Calu3 (cell line): ENCODE results near the gene CTSC. TPM values are rescaled to one million over a fixed set of nuclear protein-coding genes. Genes with fewer than 3 reads are reported as not detected.
"Not testable (repeated sequence)": the region's sequence is repeated elsewhere in the genome, so short reads cannot be mapped to it uniquely, and the experiment has no call there.

Experiments
- BruUV-seq: library from RNA; stranded (reverse); fragments of 400-500 nt; replicated peaks from 2 replicates; lab custom pipeline; 2021; lab: Mats Ljungman, UMichigan
- CTCF ChIA-PET: fragments of 300-600 bp; sonication (Branson Sonifier 250); formaldehyde crosslinking; loops from one replicate; lab custom pipeline; 2022; ENCODE audit warnings: antibody characterized with exemption; lab: Charles Lee
- DNase-seq: peaks from one replicate; pipeline ENCODE4 v3.0.0; 2022
- H3K27ac Mint-ChIP-seq: one replicate; pipeline ENCODE4 v1.8.0; 2022; ENCODE audit warnings: mixed read lengths; ENCODE audit not compliant: unreplicated experiment
- H3K27me3 Mint-ChIP-seq: one replicate; pipeline ENCODE4 v1.8.0; 2022; ENCODE audit warnings: mixed read lengths; ENCODE audit not compliant: unreplicated experiment
- H3K36me3 Mint-ChIP-seq: one replicate; pipeline ENCODE4 v1.8.0; 2022; ENCODE audit warnings: mild to moderate bottlenecking, moderate library complexity, mixed read lengths; ENCODE audit not compliant: insufficient read depth, unreplicated experiment
- H3K4me1 Mint-ChIP-seq: one replicate; pipeline ENCODE4 v1.8.0; 2022; ENCODE audit warnings: mild to moderate bottlenecking, low read depth, mixed read lengths; ENCODE audit not compliant: unreplicated experiment
- H3K4me3 Mint-ChIP-seq: one replicate; pipeline ENCODE4 v1.8.0; 2022; ENCODE audit warnings: mild to moderate bottlenecking, low read depth, moderate library complexity, mixed read lengths; ENCODE audit not compliant: unreplicated experiment
- H3K9me3 Mint-ChIP-seq: one replicate; pipeline ENCODE4 v1.8.0; 2022; ENCODE audit warnings: low read depth, mixed read lengths; ENCODE audit not compliant: unreplicated experiment
- intact Hi-C: fragments of 100-400 bp; cut with micrococcal nuclease; formaldehyde crosslinking; loops from one replicate; pipeline ENCODE4 v1.10.0; 2022; ENCODE audit not compliant: unreplicated experiment
- total RNA-seq: library from RNA; stranded (reverse); gene quantifications from 2 replicates; pipeline ENCODE4 v1.2.3, GENCODE V29; 2022
- TF ChIP-seq, protein P1 (sequence below): fragments of 200-600 bp; IDR thresholded peaks from one replicate; pipeline ENCODE4 v1.8.0; 2022; ENCODE audit warnings: antibody characterized with exemption; ENCODE audit not compliant: unreplicated experiment

The CTSC gene
- total RNA-seq, 1 experiment from 2014 or later, result 413 TPM

DNA sequence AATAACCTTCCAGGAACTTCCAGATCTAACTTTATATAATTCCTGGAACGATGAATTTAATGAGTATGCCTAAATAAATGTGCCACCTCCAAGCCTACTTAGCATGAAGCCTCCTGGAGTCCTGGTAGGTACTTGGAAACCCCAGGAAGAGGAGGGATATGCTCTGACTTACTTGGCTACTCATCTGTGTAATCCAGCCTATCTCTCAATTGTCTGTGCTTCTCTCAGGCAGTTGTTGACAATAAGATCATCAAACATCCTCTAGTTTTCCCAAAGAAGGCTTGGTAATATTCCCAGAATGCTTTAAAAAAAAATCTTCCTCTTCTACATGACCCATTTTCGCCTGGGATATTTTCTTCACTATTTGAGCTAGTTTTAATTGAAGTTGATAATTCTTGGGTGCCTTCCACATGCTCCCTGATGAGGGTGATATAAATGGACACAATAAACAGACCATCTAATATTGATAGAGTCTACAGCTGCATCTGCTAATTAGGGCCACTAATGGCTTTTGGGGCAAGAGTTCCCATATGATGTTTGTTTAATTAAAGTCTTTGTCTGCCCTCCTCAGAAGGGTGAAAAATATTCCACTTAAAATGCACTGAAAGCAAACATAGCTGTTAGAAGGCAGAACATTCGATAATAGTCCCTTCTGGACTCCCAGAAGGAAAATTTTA lies 86.8 kb downstream of the CTSC start:
- no TSS peak for BruUV-seq
- intact Hi-C loops, result no loop called here

DNA sequence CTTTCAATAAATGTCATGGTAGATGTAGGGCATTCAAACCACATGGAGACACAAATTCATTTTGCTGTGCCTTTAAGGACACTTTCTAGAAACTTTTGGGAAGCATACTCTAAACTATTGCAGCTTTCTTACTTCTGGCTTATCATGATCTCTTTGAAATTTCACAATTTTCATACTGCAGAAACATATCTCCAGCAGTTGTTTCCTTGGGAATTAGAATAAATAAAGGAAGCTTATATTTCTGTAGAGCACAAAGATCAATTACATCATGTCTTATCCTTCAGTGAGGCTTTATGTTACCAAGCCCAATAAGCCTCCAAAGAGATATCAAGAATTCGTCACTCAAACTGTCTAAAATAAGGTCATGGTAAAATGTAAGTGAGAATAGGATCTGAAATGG lies 87.8 kb downstream of the CTSC start:
- CTCF ChIA-PET, result no interaction called here
- H3K9me3 Mint-ChIP-seq, result no peaks in the 10 kb centered on the region
- no peak overlapping the region for H3K4me3 Mint-ChIP-seq
- H3K27me3 Mint-ChIP-seq, result no peaks in the 10 kb centered on the region
- TF ChIP-seq, protein P1, sequence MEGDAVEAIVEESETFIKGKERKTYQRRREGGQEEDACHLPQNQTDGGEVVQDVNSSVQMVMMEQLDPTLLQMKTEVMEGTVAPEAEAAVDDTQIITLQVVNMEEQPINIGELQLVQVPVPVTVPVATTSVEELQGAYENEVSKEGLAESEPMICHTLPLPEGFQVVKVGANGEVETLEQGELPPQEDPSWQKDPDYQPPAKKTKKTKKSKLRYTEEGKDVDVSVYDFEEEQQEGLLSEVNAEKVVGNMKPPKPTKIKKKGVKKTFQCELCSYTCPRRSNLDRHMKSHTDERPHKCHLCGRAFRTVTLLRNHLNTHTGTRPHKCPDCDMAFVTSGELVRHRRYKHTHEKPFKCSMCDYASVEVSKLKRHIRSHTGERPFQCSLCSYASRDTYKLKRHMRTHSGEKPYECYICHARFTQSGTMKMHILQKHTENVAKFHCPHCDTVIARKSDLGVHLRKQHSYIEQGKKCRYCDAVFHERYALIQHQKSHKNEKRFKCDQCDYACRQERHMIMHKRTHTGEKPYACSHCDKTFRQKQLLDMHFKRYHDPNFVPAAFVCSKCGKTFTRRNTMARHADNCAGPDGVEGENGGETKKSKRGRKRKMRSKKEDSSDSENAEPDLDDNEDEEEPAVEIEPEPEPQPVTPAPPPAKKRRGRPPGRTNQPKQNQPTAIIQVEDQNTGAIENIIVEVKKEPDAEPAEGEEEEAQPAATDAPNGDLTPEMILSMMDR, result no peak
- no peak for DNase-seq
- H3K27ac Mint-ChIP-seq, result no peak overlapping the region
- no peaks in the 10 kb centered on the region for H3K36me3 Mint-ChIP-seq
- intact Hi-C loops, result no loop called here
- H3K4me1 Mint-ChIP-seq, result no peaks in the 10 kb centered on the region
- BruUV-seq, result no TSS peak

More for the DNA sequence above, 86.8 kb downstream of the CTSC start:
- Mint-ChIP-seq H3K9me3 (peaks cover 5% of the 10 kb centered on the region), H3K4me1 (no peaks in the 10 kb centered on the region), H3K36me3 (no peaks in the 10 kb centered on the region), H3K27ac (no peak overlapping the region), H3K4me3 (no peak overlapping the region), H3K27me3 (no peaks in the 10 kb centered on the region)
- CTCF ChIA-PET, result interaction anchor here (0.7 kb wide), 1 partner anchor 302 kb away, joined by 3 read pairs; no protein-coding TSS in a partner anchor
- TF ChIP-seq, protein P1, result no peak
- DNase-seq, result no peak

DNA sequence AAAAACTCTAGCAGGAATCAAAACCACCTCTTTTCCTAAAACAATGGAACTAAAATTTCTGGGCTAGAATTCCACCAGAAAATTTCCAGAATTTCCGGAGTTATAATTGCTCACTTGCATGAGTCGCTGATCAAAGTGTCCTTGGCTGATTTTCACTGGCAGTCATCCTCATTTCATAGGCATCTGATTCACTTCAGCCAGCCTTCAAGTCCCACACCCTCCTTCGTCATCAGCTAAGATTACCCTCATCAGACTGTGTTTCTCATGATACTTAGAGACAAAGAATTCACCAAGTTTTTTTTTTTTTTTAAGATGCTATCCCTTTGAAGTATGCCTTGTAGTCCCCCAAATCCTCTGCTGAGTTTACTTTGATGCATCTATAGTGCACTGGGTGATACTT lies 90.8 kb downstream of the CTSC start:
- intact Hi-C loops, result no loop called here
- DNase-seq, result no peak
- no TSS peak for BruUV-seq
- CTCF ChIA-PET, result no interaction called here
- Mint-ChIP-seq H3K9me3 (peaks cover 12% of the 10 kb centered on the region), H3K4me3 (no peak overlapping the region), H3K36me3 (no peaks in the 10 kb centered on the region), H3K27ac (no peak overlapping the region), H3K4me1 (no peaks in the 10 kb centered on the region), H3K27me3 (no peaks in the 10 kb centered on the region)
- TF ChIP-seq, protein P1, result no peak

DNA sequence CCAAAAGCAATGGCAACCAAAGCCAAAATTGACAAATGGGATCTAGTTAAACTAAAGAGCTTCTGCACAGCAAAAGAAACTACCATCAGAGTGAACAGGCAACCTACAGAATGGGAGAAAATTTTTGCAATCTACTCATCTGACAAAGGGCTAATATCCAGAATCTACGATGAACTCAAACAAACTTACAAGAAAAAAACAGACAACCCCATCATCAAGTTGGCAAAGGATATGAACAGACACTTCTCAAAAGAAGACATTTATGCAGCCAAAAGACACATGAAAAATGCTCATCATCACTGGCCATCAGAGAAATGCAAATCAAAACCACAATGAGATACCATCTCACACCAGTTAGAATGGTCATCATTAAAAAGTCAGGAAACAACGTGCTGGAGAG lies 92.0 kb downstream of the CTSC start:
- H3K4me3 Mint-ChIP-seq, H3K4me1 Mint-ChIP-seq, CTCF ChIA-PET, H3K27ac Mint-ChIP-seq, DNase-seq, H3K27me3 Mint-ChIP-seq, intact Hi-C loops, H3K36me3 Mint-ChIP-seq, BruUV-seq: not testable (repeated sequence)
- peaks cover 14% of the 10 kb centered on the region for H3K9me3 Mint-ChIP-seq

Other genes starting within 250 kb of the CTSC start
- gene RAB38, start 162.3 kb downstream of the CTSC start, total RNA-seq, result 6.3 and 7.3 TPM in 2 replicates